IMR-90 (cell line): ENCODE data around the gene LIMK2. TPM values are rescaled to one million over a fixed set of nuclear protein-coding genes. Genes with fewer than 3 reads are reported as not detected.

ENCODE experiments used
- ATAC-seq: fragments of 200-7000 bp; cut with Tn5 transposase; 2 replicates; pipeline ENCODE4 v1.9.1; 2020; ENCODE audit warnings: low read depth, mild to moderate bottlenecking, moderate library complexity
- BruUV-seq: library from RNA; stranded (reverse); fragments of 400-500 nt; replicated peaks from 2 replicates; lab custom pipeline; 2021; lab: Mats Ljungman, UMichigan
- CTCF ChIA-PET: fragments of 300-600 bp; formaldehyde crosslinking; extraction: SDS; loops from one replicate; lab custom pipeline; 2021; ENCODE audit warnings: antibody characterized with exemption; lab: Yijun Ruan, JAX
- POLR2A ChIA-PET: fragments of 300-600 bp; sonication (Branson Sonifier 250); formaldehyde crosslinking; loops from one replicate; lab custom pipeline; 2022; ENCODE audit warnings: antibody characterized with exemption; ENCODE audit not compliant: unreplicated experiment; lab: Charles Lee
- DNase-seq: peaks from one replicate; pipeline ENCODE4 v3.0.0; 2013
- H2AFZ ChIP-seq: replicated peaks from 2 replicates; pipeline ENCODE3; 2013; ENCODE audit warnings: low read length, mild to moderate bottlenecking; ENCODE audit not compliant: poor library complexity
- H2AK5ac ChIP-seq: 2 replicates; pipeline ENCODE4 v1.6.1; 2013; ENCODE audit warnings: low read depth, low read length, inconsistent platforms
- H2AK9ac ChIP-seq: replicated peaks from 2 replicates; pipeline ENCODE3; 2013; ENCODE audit warnings: mild to moderate bottlenecking, low read depth, low read length, moderate library complexity; ENCODE audit not compliant: poor library complexity
- H2BK120ac ChIP-seq: 2 replicates; pipeline ENCODE4 v1.6.1; 2013; ENCODE audit warnings: low read depth, low read length, inconsistent platforms
- H2BK15ac ChIP-seq: 3 replicates; pipeline ENCODE4 v1.6.1; 2013; ENCODE audit warnings: low read depth, low read length, inconsistent platforms
- H2BK20ac ChIP-seq: 2 replicates; pipeline ENCODE4 v1.6.1; 2013; ENCODE audit warnings: low read depth, mild to moderate bottlenecking, inconsistent platforms, low read length, moderate library complexity
- H2BK5ac ChIP-seq: 2 replicates; pipeline ENCODE4 v1.6.1; 2013; ENCODE audit warnings: mild to moderate bottlenecking, low read depth, low read length, inconsistent platforms; ENCODE audit not compliant: poor library complexity, severe bottlenecking
- H3K14ac ChIP-seq: replicated peaks from 2 replicates; pipeline ENCODE4 v1.6.1; 2013; ENCODE audit warnings: low read depth, low read length, inconsistent platforms
- H3K18ac ChIP-seq: 2 replicates; pipeline ENCODE4 v1.6.1; 2013; ENCODE audit warnings: low read depth, low read length, control low read depth
- H3K23ac ChIP-seq: 2 replicates; pipeline ENCODE4 v1.6.1; 2013; ENCODE audit warnings: low read depth, low read length, inconsistent platforms
- H3K27ac ChIP-seq: 2 replicates; pipeline ENCODE4 v1.5.1; 2013; ENCODE audit warnings: mild to moderate bottlenecking, control low read depth, low read length; ENCODE audit not compliant: insufficient read depth
- H3K27me3 ChIP-seq: 2 replicates; pipeline ENCODE4 v1.6.1; 2013; ENCODE audit warnings: low read length; ENCODE audit not compliant: control insufficient read depth, insufficient read depth
- H3K36me3 ChIP-seq: 2 replicates; pipeline ENCODE4 v1.6.1; 2013; ENCODE audit warnings: low read length, mixed read lengths; ENCODE audit not compliant: control insufficient read depth, insufficient read depth
- H3K4ac ChIP-seq: 2 replicates; pipeline ENCODE4 v1.6.1; 2013; ENCODE audit warnings: low read depth, low read length, inconsistent platforms
- H3K4me1 ChIP-seq: 2 replicates; pipeline ENCODE4 v1.6.1; 2013; ENCODE audit warnings: low read length, mixed read lengths; ENCODE audit not compliant: control insufficient read depth, insufficient read depth
- H3K4me2 ChIP-seq: 2 replicates; pipeline ENCODE4 v1.6.1; 2013; ENCODE audit warnings: low read depth, mild to moderate bottlenecking, control low read depth, low read length, moderate library complexity
- H3K4me3 ChIP-seq: 2 replicates; pipeline ENCODE4 v1.5.1; 2013; ENCODE audit warnings: low read depth, mild to moderate bottlenecking, control low read depth, low read length, moderate library complexity; ENCODE audit not compliant: insufficient read depth
- H3K56ac ChIP-seq: 2 replicates; pipeline ENCODE4 v1.6.1; 2013; ENCODE audit warnings: low read length, inconsistent platforms; ENCODE audit not compliant: insufficient read depth; ENCODE audit errors: extremely low read depth
- H3K79me1 ChIP-seq, 2 experiments: 2 replicates each; pipeline ENCODE4 v1.6.1; 2013; ENCODE audit warnings: low read length in 2 of 2, inconsistent platforms in 1 of 2, low read depth in 1 of 2
- H3K9ac ChIP-seq: 2 replicates; pipeline ENCODE4 v1.6.1; 2013; ENCODE audit warnings: low read depth, low read length, control low read depth
- H3K9me1 ChIP-seq: 2 replicates; pipeline ENCODE4 v1.6.1; 2013; ENCODE audit warnings: low read length, inconsistent platforms; ENCODE audit not compliant: insufficient read depth
- H3K9me3 ChIP-seq: 2 replicates; pipeline ENCODE4 v1.6.1; 2013; ENCODE audit warnings: low read length; ENCODE audit not compliant: control insufficient read depth, insufficient read depth
- H4K20me1 ChIP-seq: 2 replicates; pipeline ENCODE4 v1.6.1; 2013; ENCODE audit warnings: low read length, inconsistent platforms; ENCODE audit not compliant: insufficient read depth
- H4K5ac ChIP-seq: 2 replicates; pipeline ENCODE4 v1.6.1; 2013; ENCODE audit warnings: mild to moderate bottlenecking, low read depth, low read length, control low read depth
- H4K8ac ChIP-seq, 2 experiments: 2 replicates each; pipeline ENCODE4 v1.6.1; 2013; ENCODE audit warnings: low read depth in 2 of 2, low read length in 2 of 2, control low read depth in 1 of 2, inconsistent platforms in 1 of 2
- H4K91ac ChIP-seq: 2 replicates; pipeline ENCODE4 v1.6.1; 2013; ENCODE audit warnings: low read depth, low read length, inconsistent platforms; ENCODE audit not compliant: insufficient read depth
- BHLHE40 ChIP-seq: fragments of 150-350 bp; IDR thresholded peaks from 2 replicates; pipeline ENCODE4 v1.6.1; 2016; ENCODE audit warnings: mild to moderate bottlenecking, low read depth, low read length
- CEBPB ChIP-seq: IDR thresholded peaks from 2 replicates; pipeline ENCODE4 v1.6.1; 2012; ENCODE audit warnings: low read depth, low read length, improper control_type of control experiment
- CHD1 ChIP-seq: IDR thresholded peaks from 2 replicates; pipeline ENCODE4 v1.6.1; 2012; ENCODE audit warnings: low read depth, low read length, improper control_type of control experiment
- FOS ChIP-seq: fragments of 150-350 bp; IDR thresholded peaks from 2 replicates; pipeline ENCODE4 v1.6.1; 2016; ENCODE audit warnings: low read depth, low read length
- MAFK ChIP-seq: IDR thresholded peaks from 2 replicates; pipeline ENCODE4 v1.6.1; 2012; ENCODE audit warnings: low read depth, low read length, improper control_type of control experiment
- MAZ ChIP-seq: IDR thresholded peaks from 2 replicates; pipeline ENCODE4 v1.6.1; 2012; ENCODE audit warnings: low read depth, mild to moderate bottlenecking, low read length, improper control_type of control experiment, moderate library complexity, borderline replicate concordance
- MXI1 ChIP-seq: IDR thresholded peaks from 2 replicates; pipeline ENCODE4 v1.6.1; 2012; ENCODE audit warnings: low read depth, mild to moderate bottlenecking, low read length, moderate library complexity, borderline replicate concordance
- NFE2L2 ChIP-seq: fragments of 150-350 bp; IDR thresholded peaks from 2 replicates; pipeline ENCODE4 v1.6.1; 2016; ENCODE audit warnings: low read depth, mild to moderate bottlenecking, low read length
- POLR2A ChIP-seq: IDR thresholded peaks from 2 replicates; pipeline ENCODE4 v1.6.1; 2012; ENCODE audit warnings: mild to moderate bottlenecking, low read depth, low read length
- RAD21 ChIP-seq: IDR thresholded peaks from 2 replicates; pipeline ENCODE4 v1.6.1; 2012; ENCODE audit warnings: low read length, improper control_type of control experiment
- RCOR1 ChIP-seq: IDR thresholded peaks from 2 replicates; pipeline ENCODE4 v1.6.1; 2012; ENCODE audit warnings: mild to moderate bottlenecking, low read length, improper control_type of control experiment; ENCODE audit not compliant: insufficient replicate concordance
- RFX5 ChIP-seq: IDR thresholded peaks from 2 replicates; pipeline ENCODE4 v1.8.0; 2012; ENCODE audit warnings: low read depth, mild to moderate bottlenecking, low read length, moderate library complexity
- dilution Hi-C: fragments of 300-500 bp; cut with HindIII; formaldehyde crosslinking; loops from one replicate; pipeline ENCODE4 v1.14.3; 2018; ENCODE audit warnings: low sequenced_read_pairs; ENCODE audit not compliant: unreplicated experiment
- in situ Hi-C: fragments of 300-500 bp; cut with MboI; formaldehyde crosslinking; loops from 3 replicates; pipeline ENCODE4 v1.14.3; 2019; ENCODE audit warnings: low sequenced_read_pairs, inconsistent platforms, mixed read lengths
- intact Hi-C: fragments of 100-400 bp; cut with micrococcal nuclease; formaldehyde crosslinking; loops from 2 replicates; pipeline ENCODE4 v1.10.0; 2022
- polyA plus RNA-seq, 3 experiments: library from polyadenylated mRNA; depleted of rRNA; stranded (reverse); fragments of >200 nt; gene quantifications; 2 replicates each; pipeline ENCODE4 v1.2.3, GENCODE V29; 2012; ENCODE audit warnings: low replicate concordance in 1 of 3
- total RNA-seq: library from RNA; depleted of rRNA; stranded (reverse); fragments of >200 nt; gene quantifications from 2 replicates; pipeline ENCODE4 v1.2.3, GENCODE V29; 2012
- TF ChIP-seq, protein P1 (sequence below): conservative IDR thresholded peaks from 2 replicates; pipeline ENCODE4 v1.5.1; 2012; ENCODE audit warnings: mild to moderate bottlenecking, low read depth, low read length, improper control_type of control experiment
- TF ChIP-seq, protein P2 (sequence below): fragments of 150-350 bp; IDR thresholded peaks from 2 replicates; pipeline ENCODE4 v1.6.1; 2016; ENCODE audit warnings: low read depth, mild to moderate bottlenecking, low read length, moderate library complexity, borderline replicate concordance

Gene LIMK2
- total and polyA plus RNA-seq, 2 of the 4 experiments (the other 2 are of a cell fraction): 14.5 to 31.9 TPM

- intact Hi-C loops: no loop called here
- Histone ChIP-seq H3K4ac (0 out of 2 replicates have a peak overlapping the region, but pooled peaks have one; percentile 28), H3K27me3 (no peaks in the 10 kb centered on the region), H4K8ac (no peak overlapping the region), H2AFZ (no peak overlapping the region), H3K4me3 (no peak overlapping the region), H3K79me1 (peaks cover 26 to 67% of the 10 kb centered on the region in 2 experiments), H2BK120ac (peak overlapping the region; percentile 58; the same call in 1 of the 2 replicates), H2AK5ac (no peak overlapping the region), H2AK9ac (no peak overlapping the region), H2BK15ac (no peak overlapping the region), H3K4me2 (peak overlapping the region; percentile 27; the same call in 1 of the 2 replicates), H3K14ac (no peak overlapping the region), H4K20me1 (no peaks in the 10 kb centered on the region; the same call in 1 of the 2 replicates), H2BK20ac (peak overlapping the region; percentile 57; the same call in 1 of the 2 replicates), H3K27ac (no peak overlapping the region), H3K56ac (no peak overlapping the region), H4K91ac (no peak overlapping the region), H4K5ac (no peak overlapping the region), H3K9ac (no peak overlapping the region), H2BK5ac (peak overlapping the region; percentile 53), H3K9me1 (peaks cover 40% of the 10 kb centered on the region), H3K36me3 (no peaks in the 10 kb centered on the region), H3K23ac (no peak overlapping the region), H3K4me1 (peaks cover 25% of the 10 kb centered on the region), H3K9me3 (no peaks in the 10 kb centered on the region), H3K18ac (no peak overlapping the region; the same call in 1 of the 2 replicates)
- ChIA-PET CTCF (interaction anchor here (0.8 to 1.6 kb wide), 4 partner anchors 10 to 135 kb away, joined by 3 to 5 read pairs (median 4); partner anchors contain the start of genes LIMK2 and SELENOM), POLR2A (interaction anchor here (0.6 kb wide), 1 partner anchor 19 kb away, joined by 5 read pairs; no protein-coding TSS in a partner anchor)
- TF ChIP-seq POLR2A (no peak), RAD21 (no peak), CHD1 (no peak), RFX5 (no peak), NFE2L2 (peak; percentile 84), MAFK (peak; percentile 79), MXI1 (no peak), CEBPB (peak; percentile 63), FOS (peak; percentile 63; the same call in 1 of the 2 replicates), RCOR1 (no peak), BHLHE40 (no peak), MAZ (no peak)
- TF ChIP-seq, protein P1, sequence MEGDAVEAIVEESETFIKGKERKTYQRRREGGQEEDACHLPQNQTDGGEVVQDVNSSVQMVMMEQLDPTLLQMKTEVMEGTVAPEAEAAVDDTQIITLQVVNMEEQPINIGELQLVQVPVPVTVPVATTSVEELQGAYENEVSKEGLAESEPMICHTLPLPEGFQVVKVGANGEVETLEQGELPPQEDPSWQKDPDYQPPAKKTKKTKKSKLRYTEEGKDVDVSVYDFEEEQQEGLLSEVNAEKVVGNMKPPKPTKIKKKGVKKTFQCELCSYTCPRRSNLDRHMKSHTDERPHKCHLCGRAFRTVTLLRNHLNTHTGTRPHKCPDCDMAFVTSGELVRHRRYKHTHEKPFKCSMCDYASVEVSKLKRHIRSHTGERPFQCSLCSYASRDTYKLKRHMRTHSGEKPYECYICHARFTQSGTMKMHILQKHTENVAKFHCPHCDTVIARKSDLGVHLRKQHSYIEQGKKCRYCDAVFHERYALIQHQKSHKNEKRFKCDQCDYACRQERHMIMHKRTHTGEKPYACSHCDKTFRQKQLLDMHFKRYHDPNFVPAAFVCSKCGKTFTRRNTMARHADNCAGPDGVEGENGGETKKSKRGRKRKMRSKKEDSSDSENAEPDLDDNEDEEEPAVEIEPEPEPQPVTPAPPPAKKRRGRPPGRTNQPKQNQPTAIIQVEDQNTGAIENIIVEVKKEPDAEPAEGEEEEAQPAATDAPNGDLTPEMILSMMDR: peak; percentile 44
- TF ChIP-seq, protein P2, sequence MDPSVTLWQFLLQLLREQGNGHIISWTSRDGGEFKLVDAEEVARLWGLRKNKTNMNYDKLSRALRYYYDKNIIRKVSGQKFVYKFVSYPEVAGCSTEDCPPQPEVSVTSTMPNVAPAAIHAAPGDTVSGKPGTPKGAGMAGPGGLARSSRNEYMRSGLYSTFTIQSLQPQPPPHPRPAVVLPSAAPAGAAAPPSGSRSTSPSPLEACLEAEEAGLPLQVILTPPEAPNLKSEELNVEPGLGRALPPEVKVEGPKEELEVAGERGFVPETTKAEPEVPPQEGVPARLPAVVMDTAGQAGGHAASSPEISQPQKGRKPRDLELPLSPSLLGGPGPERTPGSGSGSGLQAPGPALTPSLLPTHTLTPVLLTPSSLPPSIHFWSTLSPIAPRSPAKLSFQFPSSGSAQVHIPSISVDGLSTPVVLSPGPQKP: no peak
- peak; percentile 41 for ATAC-seq
- DNase-seq: peak; percentile 90
- dilution Hi-C loops: no loop called here
- in situ Hi-C loops: no loop called here
- BruUV-seq: no TSS peak
These were observed 29.8 kb downstream of the LIMK2 start for GRCh38 chr22:31241936-31242335.
